HepG2 (cell line): ENCODE results near the gene NR5A2. TPM values are rescaled to one million over a fixed set of nuclear protein-coding genes. Genes with fewer than 3 reads are reported as not detected.

Experiments used
- AGO2 ChIP-seq: fragments of 200-400 bp; formaldehyde crosslinking; optimal IDR thresholded peaks from 2 replicates; pipeline ENCODE3; 2017; ENCODE audit warnings: mild to moderate bottlenecking, low read depth, low read length, moderate library complexity
- AKNA ChIP-seq: sonication (generic); formaldehyde crosslinking; IDR thresholded peaks from 2 replicates; pipeline ENCODE4 v1.4.0; 2020; ENCODE audit warnings: missing genetic modification reagents, borderline replicate concordance
- BRD4 ChIP-seq: sonication (generic); formaldehyde crosslinking; IDR thresholded peaks from 2 replicates; pipeline ENCODE4 v1.4.0; 2020; ENCODE audit warnings: missing genetic modification reagents
- GMEB1 ChIP-seq: sonication (generic); formaldehyde crosslinking; IDR thresholded peaks from 2 replicates; pipeline ENCODE4 v1.5.1; 2020; ENCODE audit warnings: missing genetic modification reagents, mild to moderate bottlenecking, borderline replicate concordance
- HDAC1 ChIP-seq: sonication (generic); formaldehyde crosslinking; IDR thresholded peaks from 2 replicates; pipeline ENCODE4 v1.5.1; 2020; ENCODE audit warnings: mild to moderate bottlenecking, missing genetic modification reagents
- HMG20B ChIP-seq: conservative IDR thresholded peaks from 2 replicates; pipeline ENCODE4 v1.6.1; 2016; ENCODE audit warnings: missing genetic modification reagents, missing compliant biosample characterization
- MAFK ChIP-seq, 2 experiments: IDR thresholded peaks in 1 of 2; conservative IDR thresholded peaks in 1 of 2; 2 replicates each; pipeline ENCODE4 v1.6.1; 2011; ENCODE audit warnings: improper control_type of control experiment in 2 of 2, low read length in 2 of 2
- NR2C2 ChIP-seq: sonication (generic); formaldehyde crosslinking; IDR thresholded peaks from 2 replicates; pipeline ENCODE4 v1.4.0; 2020; ENCODE audit warnings: missing genetic modification reagents, mild to moderate bottlenecking, moderate library complexity, borderline replicate concordance
- POLR2G ChIP-seq: fragments of 200-400 bp; formaldehyde crosslinking; IDR thresholded peaks from 2 replicates; pipeline ENCODE4 v1.6.1; 2018; ENCODE audit warnings: mild to moderate bottlenecking, low read depth, low read length, moderate library complexity
- PREB ChIP-seq: sonication (generic); formaldehyde crosslinking; IDR thresholded peaks from 2 replicates; pipeline ENCODE4 v1.4.0; 2020; ENCODE audit warnings: missing genetic modification reagents
- SALL1 ChIP-seq: sonication (generic); formaldehyde crosslinking; IDR thresholded peaks from 2 replicates; pipeline ENCODE4 v1.8.0; 2022; ENCODE audit warnings: mild to moderate bottlenecking, missing genetic modification reagents
- SOX13 ChIP-seq, 3 experiments: fragments of 450-650 bp in 1 of 3; sonication (generic) in 1 of 3; formaldehyde crosslinking in 1 of 3; IDR thresholded peaks in 2 of 3; conservative IDR thresholded peaks in 1 of 3; 2 replicates each; pipeline versions ENCODE4 v1.5.0 to v1.6.1; 2016 to 2020; ENCODE audit warnings: antibody characterized with exemption in 1 of 3, mild to moderate bottlenecking in 1 of 3, missing compliant biosample characterization in 1 of 3, missing genetic modification reagents in 1 of 3, moderate library complexity in 1 of 3
- ZNF451 ChIP-seq: sonication (generic); formaldehyde crosslinking; IDR thresholded peaks from 2 replicates; pipeline ENCODE4 v1.5.0; 2020; ENCODE audit warnings: mild to moderate bottlenecking, missing genetic modification reagents
- ZNF777 ChIP-seq: sonication (generic); formaldehyde crosslinking; IDR thresholded peaks from 2 replicates; pipeline ENCODE4 v1.4.0; 2020; ENCODE audit warnings: missing genetic modification reagents
- polyA plus RNA-seq, 8 experiments: library from polyadenylated mRNA; depleted of rRNA in 3 of 8; stranded (reverse) in 7 of 8; unstranded in 1 of 8; fragments of >200 nt; fragmentation: Illumina TruSeq in 4 of 8; extraction: Trizol in 4 of 8; gene quantifications; 2 replicates each; pipeline versions ENCODE4 v1.2.1 to v1.2.3, GENCODE V29; 2011 to 2016; ENCODE audit warnings: low read depth in 4 of 8, missing spikeins in 1 of 8, mixed read lengths in 1 of 8; ENCODE audit not compliant: insufficient read depth in 1 of 8
- total RNA-seq, 5 experiments: library from RNA; depleted of rRNA; stranded (reverse); fragments of >200 nt; fragmentation: Illumina TruSeq; extraction: Trizol; gene quantifications; 2 replicates each; pipeline ENCODE4 v1.2.3, GENCODE V29; 2016; ENCODE audit warnings: low read depth in 1 of 5
- TF ChIP-seq, protein P1 (sequence below): sonication (generic); formaldehyde crosslinking; IDR thresholded peaks from 2 replicates; pipeline ENCODE4 v1.4.0; 2020; ENCODE audit warnings: mild to moderate bottlenecking, missing genetic modification reagents, borderline replicate concordance

The NR5A2 gene
- total and polyA plus RNA-seq, 2 of the 13 experiments (the other 11 are each of a cell fraction or from before 2014, with no cell fraction given): 0.24 to 2.8 TPM

DNA sequence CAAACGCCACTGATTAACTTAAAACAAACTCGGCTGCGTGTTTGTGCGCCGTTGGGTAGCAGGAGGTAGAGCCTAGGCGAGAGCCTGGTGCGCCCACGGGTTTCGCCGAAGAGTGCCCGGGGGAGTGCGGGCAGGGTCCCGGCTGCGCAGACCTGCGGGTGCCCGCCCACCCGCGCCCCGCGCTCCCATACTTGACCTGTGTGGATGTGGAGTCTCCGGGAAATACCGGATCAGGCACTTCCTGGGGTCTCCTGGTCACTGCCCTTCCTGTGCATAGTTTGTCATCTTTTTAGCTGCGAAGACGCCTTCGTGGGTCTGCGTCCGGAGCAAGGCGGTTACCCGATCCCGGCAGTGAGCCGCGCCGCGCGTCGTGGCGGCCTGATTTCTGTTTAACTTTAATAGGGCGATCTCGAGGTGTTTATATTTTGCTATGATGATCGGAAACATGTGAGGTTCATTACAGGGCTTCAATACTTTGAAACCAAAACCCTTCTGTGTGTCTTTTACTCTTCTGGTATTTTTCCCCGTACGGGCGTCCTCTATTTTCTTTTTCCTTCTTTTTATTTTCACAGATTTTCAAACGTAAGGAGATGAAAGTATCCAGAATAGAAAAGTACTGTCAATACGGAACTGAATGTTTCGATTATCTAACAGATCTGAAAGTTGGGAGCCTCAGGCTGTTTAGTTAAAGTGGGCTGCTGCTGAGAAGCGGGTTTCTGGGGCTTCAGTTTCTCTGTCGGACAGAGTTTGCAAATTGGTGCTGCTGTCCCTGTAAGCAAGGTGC, 15.2 kb downstream of the NR5A2 start (continued):
- TF ChIP-seq BRD4 (CRISPR knock-in tag) (no peak), AGO2 (peak; percentile 42), PREB (CRISPR knock-in tag) (no peak), AKNA (no peak), NR2C2 (CRISPR knock-in tag) (no peak), SOX13 (IDR thresholded peaks at IDR 0.05) (no peak), SOX13 (CRISPR knock-in tag; conservative IDR thresholded peaks at IDR 0.05 in 1 of 2, IDR thresholded peaks at IDR 0.05 in 1 of 2) (peak in 1 of 2 experiments; percentile 11; a peak in 1 of 4 replicates), GMEB1 (CRISPR knock-in tag) (no peak), POLR2G (no peak), MAFK (conservative IDR thresholded peaks at IDR 0.05 in 1 of 2, IDR thresholded peaks at IDR 0.05 in 1 of 2; ENCODE audit: low read length in 2 of 2) (no peak), ZNF777 (CRISPR knock-in tag) (0 out of 2 replicates have a peak, but pooled peaks have one; percentile 32), HDAC1 (CRISPR knock-in tag) (peak; percentile 52; the same call in 1 of the 2 replicates), HMG20B (CRISPR knock-in tag) (no peak), SALL1 (CRISPR knock-in tag) (0 out of 2 replicates have a peak, but pooled peaks have one; percentile 26), ZNF451 (CRISPR knock-in tag) (no peak)
- TF ChIP-seq, protein P1, sequence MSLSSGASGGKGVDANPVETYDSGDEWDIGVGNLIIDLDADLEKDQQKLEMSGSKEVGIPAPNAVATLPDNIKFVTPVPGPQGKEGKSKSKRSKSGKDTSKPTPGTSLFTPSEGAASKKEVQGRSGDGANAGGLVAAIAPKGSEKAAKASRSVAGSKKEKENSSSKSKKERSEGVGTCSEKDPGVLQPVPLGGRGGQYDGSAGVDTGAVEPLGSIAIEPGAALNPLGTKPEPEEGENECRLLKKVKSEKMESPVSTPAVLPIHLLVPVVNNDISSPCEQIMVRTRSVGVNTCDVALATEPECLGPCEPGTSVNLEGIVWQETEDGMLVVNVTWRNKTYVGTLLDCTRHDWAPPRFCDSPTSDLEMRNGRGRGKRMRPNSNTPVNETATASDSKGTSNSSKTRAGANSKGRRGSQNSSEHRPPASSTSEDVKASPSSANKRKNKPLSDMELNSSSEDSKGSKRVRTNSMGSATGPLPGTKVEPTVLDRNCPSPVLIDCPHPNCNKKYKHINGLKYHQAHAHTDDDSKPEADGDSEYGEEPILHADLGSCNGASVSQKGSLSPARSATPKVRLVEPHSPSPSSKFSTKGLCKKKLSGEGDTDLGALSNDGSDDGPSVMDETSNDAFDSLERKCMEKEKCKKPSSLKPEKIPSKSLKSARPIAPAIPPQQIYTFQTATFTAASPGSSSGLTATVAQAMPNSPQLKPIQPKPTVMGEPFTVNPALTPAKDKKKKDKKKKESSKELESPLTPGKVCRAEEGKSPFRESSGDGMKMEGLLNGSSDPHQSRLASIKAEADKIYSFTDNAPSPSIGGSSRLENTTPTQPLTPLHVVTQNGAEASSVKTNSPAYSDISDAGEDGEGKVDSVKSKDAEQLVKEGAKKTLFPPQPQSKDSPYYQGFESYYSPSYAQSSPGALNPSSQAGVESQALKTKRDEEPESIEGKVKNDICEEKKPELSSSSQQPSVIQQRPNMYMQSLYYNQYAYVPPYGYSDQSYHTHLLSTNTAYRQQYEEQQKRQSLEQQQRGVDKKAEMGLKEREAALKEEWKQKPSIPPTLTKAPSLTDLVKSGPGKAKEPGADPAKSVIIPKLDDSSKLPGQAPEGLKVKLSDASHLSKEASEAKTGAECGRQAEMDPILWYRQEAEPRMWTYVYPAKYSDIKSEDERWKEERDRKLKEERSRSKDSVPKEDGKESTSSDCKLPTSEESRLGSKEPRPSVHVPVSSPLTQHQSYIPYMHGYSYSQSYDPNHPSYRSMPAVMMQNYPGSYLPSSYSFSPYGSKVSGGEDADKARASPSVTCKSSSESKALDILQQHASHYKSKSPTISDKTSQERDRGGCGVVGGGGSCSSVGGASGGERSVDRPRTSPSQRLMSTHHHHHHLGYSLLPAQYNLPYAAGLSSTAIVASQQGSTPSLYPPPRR: peak; percentile 23; the same call in 1 of the 2 replicates
